GM19467 (cell line): ENCODE results near the gene FTCD.

ENCODE experiments used
- ATAC-seq: cut with Tn5 transposase; IDR thresholded peaks from one replicate; pipeline ENCODE4 v1.9.1; 2021; ENCODE audit warnings: mild to moderate bottlenecking, moderate library complexity; ENCODE audit not compliant: unreplicated experiment

Gene FTCD

GRCh38 chr21:46124926-46125845 is 30.2 kb downstream of the FTCD start:
- no peak for ATAC-seq

GRCh38 chr21:46124083-46124925 is 31.1 kb downstream of the FTCD start:
- no peak for ATAC-seq

GRCh38 chr21:46122758-46123683 is 32.4 kb downstream of the FTCD start:
- ATAC-seq = no peak

GRCh38 chr21:46122237-46122671 is 33.1 kb downstream of the FTCD start:
- ATAC-seq = no peak

- no peak for ATAC-seq
Measured at GRCh38 chr21:46121286-46122221, 33.8 kb downstream of the FTCD start.

GRCh38 chr21:46120301-46121285 is 34.8 kb downstream of the FTCD start:
- ATAC-seq = no peak

DNA sequence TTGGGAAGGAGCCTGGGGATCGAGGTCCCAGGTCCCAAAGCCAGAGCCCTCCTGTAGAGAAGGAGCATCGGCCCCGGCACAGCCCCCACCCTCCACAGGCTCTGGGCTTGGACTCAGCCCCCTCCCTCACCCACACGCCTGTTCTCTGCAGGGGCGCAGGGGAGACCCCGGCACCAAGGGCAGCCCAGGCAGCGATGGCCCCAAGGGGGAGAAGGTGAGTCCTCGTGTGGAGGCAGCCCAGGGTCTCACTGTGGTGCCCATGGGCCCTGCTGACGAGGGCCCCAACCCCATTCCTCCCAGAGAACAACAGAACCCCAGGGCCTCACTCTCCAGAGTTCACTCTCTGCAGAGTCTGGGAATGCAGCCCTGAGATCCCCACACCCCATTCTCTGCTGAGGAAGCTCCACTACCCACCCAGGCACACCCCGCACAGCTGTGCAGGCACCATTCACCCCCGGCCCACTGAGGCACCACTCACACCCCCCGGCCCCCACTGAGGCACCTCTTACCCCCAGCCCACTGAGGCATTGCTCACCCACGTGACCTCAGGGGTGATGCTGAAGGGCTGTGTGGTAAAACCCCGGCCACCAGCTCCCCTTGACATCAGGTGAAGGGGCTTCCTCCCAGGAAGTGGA is 35.6 kb downstream of the FTCD start:
- no peak for ATAC-seq

DNA sequence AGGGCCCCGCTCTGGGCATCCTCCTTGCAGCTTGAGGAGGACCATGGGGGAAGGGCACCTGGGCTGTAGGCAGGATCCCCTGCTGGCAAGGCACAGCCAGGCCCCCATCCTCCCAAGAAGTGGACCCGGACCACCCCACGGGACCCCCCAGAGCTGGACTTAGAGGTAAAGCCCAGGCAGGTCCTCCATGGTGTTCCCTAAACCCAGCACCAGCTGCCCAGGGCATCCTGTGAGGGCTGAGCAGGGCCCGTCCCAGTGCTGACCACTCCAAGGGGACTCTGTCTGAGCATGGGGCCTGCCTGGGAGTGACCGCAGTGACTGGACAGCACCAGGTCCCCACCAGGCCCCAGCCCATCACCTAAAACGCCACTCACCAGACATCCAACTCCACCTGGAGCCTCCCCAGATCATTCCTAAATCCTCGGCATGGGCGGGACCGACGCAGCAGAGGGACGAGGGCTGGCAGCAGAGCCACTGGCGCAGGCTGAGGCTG is 36.2 kb downstream of the FTCD start:
- ATAC-seq = no peak

GRCh38 chr21:46118316-46119143 is 36.8 kb downstream of the FTCD start:
- ATAC-seq = no peak

- ATAC-seq = no peak
Measured at GRCh38 chr21:46117586-46118315, 37.6 kb downstream of the FTCD start.

GRCh38 chr21:46116776-46117585 is 38.4 kb downstream of the FTCD start:
- no peak for ATAC-seq

DNA sequence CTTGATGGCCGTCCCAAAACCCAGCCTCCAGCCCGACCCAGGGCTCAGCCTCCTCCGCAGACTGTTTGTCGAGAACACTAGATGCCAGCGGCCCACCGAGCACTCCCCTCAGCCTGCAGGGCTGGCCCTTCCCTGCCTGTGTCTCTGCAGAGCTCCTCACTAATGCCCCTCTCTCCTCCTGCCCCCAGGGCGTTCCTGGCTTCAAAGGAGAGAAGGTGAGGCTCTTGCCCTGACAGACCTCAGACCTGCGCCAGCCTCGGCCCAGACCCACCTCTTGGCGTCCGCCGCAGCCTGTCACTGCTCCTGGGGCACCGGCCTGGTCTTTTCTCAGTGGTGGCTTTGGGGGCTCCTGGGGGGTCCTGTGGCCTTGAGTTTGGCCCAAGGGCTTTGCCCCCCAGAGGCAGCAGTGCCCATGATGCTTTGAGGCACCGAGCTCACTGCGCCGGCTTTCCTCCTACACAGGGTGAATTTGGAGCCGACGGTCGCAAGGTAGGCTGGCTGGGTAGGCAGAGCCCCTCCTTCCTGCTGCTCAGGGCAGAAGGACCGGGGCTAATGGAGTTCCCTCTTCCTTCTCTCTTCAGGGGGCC is 39.1 kb downstream of the FTCD start:
- no peak for ATAC-seq

- no peak for ATAC-seq
Measured at GRCh38 chr21:46115441-46116188, 39.8 kb downstream of the FTCD start.

GRCh38 chr21:46114963-46115362 is 40.4 kb downstream of the FTCD start:
- no peak for ATAC-seq
